Stimulated activated CD4-positive, alpha-beta T cell treated with anti-CD3 and anti-CD28 coated beads, Interleukin-4, amount 100 ng/mL, for 24 hours (primary cell): ENCODE results near the gene ZNF90.
"Not testable (repeated sequence)": the region's sequence is repeated elsewhere in the genome, so short reads cannot be mapped to it uniquely, and the experiment has no call there.

Source experiments
- DNase-seq: peaks from one replicate; pipeline ENCODE4 v3.0.0-alpha.2; 2020

Gene ZNF90

GRCh38 chr19:20107301-20107700 is 29.5 kb downstream of the ZNF90 start:
- DNase-seq: no peak

- not testable (repeated sequence) for DNase-seq
These were observed 40.5 kb downstream of the ZNF90 start for GRCh38 chr19:20118064-20118839.

- no peak for DNase-seq
These were observed 47.1 kb downstream of the ZNF90 start for GRCh38 chr19:20124879-20125278.

- not testable (repeated sequence) for DNase-seq
These were observed 55.1 kb downstream of the ZNF90 start for GRCh38 chr19:20132933-20133332.

GRCh38 chr19:20137714-20138113 is 59.9 kb downstream of the ZNF90 start:
- not testable (repeated sequence) for DNase-seq

- DNase-seq: no peak
These were observed 73.9 kb downstream of the ZNF90 start for GRCh38 chr19:20151617-20152145.

GRCh38 chr19:20152506-20152905 is 74.7 kb downstream of the ZNF90 start:
- not testable (repeated sequence) for DNase-seq

- DNase-seq: no peak
These were observed 75.5 kb downstream of the ZNF90 start for GRCh38 chr19:20153281-20153680.

- DNase-seq: no peak
These were observed 76.8 kb downstream of the ZNF90 start for GRCh38 chr19:20154636-20155035.

- no peak for DNase-seq
These were observed 85.0 kb downstream of the ZNF90 start for GRCh38 chr19:20162821-20163220.

GRCh38 chr19:20164456-20164855 is 86.7 kb downstream of the ZNF90 start:
- DNase-seq: no peak

GRCh38 chr19:20165971-20166592 is 88.3 kb downstream of the ZNF90 start:
- DNase-seq: no peak

GRCh38 chr19:20167020-20167644 is 89.3 kb downstream of the ZNF90 start, which contains the start of gene ZNF486:
Gene ZNF486, plus strand, starts transcription at chr19:20167214. Its CDS starts 117 bp downstream, at chr19:20167331.
- peak; percentile 94 for DNase-seq

- DNase-seq: no peak
These were observed 89.9 kb downstream of the ZNF90 start for GRCh38 chr19:20167651-20168122.
